ENCODE measurements around the gene KCNH3. TPM values are rescaled to one million over a fixed set of nuclear protein-coding genes. Genes with fewer than 3 reads are reported as not detected.

The KCNH3 gene
- total and polyA plus RNA-seq, 10 of the 15 experiments (the other 5 are each of a cell fraction or from before 2014, with no cell fraction given): 0.03 to 0.45 (median 0.08) TPM; not detected in 5

GRCh38 chr12:49543914-49544815 lies 5.3 kb downstream of the KCNH3 start:
- Histone ChIP-seq H3K4me3 (no peak overlapping the region), H2AFZ (ENCODE audit: control insufficient read depth, low read depth, low read length) (no peak overlapping the region), H3K27ac (ENCODE audit: control insufficient read depth, insufficient read depth) (no peak overlapping the region), H3K36me3 (ENCODE audit: control insufficient read depth in 2 of 2, insufficient read depth in 2 of 2, low read length in 1 of 2) (no peaks in the 10 kb centered on the region), H3K9me3 (replicated peaks; ENCODE audit: control insufficient read depth, insufficient read depth, low read length) (no peaks in the 10 kb centered on the region), H3K79me2 (ENCODE audit: control insufficient read depth, insufficient read depth, low read length) (no peaks in the 10 kb centered on the region), H3K4me1 (ENCODE audit: control insufficient read depth, insufficient read depth, low read length) (peaks cover 5% of the 10 kb centered on the region), H3K4me2 (ENCODE audit: control insufficient read depth, insufficient read depth) (no peak overlapping the region), H3K9ac (ENCODE audit: control insufficient read depth, insufficient read depth, low read length) (no peak overlapping the region), H4K20me1 (ENCODE audit: control insufficient read depth, insufficient read depth) (no peaks in the 10 kb centered on the region; the same call in 1 of the 2 replicates), H3K27me3 (replicated peaks in 1 of 2; ENCODE audit: control insufficient read depth in 2 of 2, insufficient read depth in 2 of 2, low read length in 1 of 2) (peaks cover 2 to 21% of the 10 kb centered on the region in 2 experiments)
- in situ Hi-C loops (cut with MboI): no loop called here
- POLR2A ChIA-PET: no interaction called here
- DNase-seq (ENCODE audit: low read depth, low spot score) (no peak), FAIRE-seq (no peak), ATAC-seq (no peak; the same call in 2 of the 3 replicates)
- BruUV-seq (replicated peaks): no TSS peak
- intact Hi-C loops (cut with micrococcal nuclease; ENCODE audit: unreplicated experiment): no loop called here
- peak; percentile 9 for TF ChIP-seq USF1 (IDR thresholded peaks at IDR 0.05; ENCODE audit: borderline replicate concordance, extremely low read length, insufficient read depth, low read depth, low read length)
- TF ChIP-seq JUNB (IDR thresholded peaks at IDR 0.05): no peak
- SMC1A ChIA-PET (ENCODE audit: uncharacterized antibody, unreplicated experiment): no interaction called here
- RAD21 ChIA-PET (ENCODE audit: unreplicated experiment): interaction anchor here (1.4 kb wide), 1 partner anchor 186 kb away, joined by 10 read pairs; no protein-coding TSS in a partner anchor
- CTCF ChIA-PET: interaction anchor here (1.7 to 3.0 kb wide), 2 partner anchors 10 to 185 kb away, joined by 6 to 7 read pairs; no protein-coding TSS in a partner anchor
- WGBS (ENCODE audit: insufficient coverage, insufficient replicate concordance, low lambda C conversion rate, missing lambda C conversion rate): 57% methylated on average over 35 of the region's 39 CpGs

- intact Hi-C loops (cut with micrococcal nuclease; ENCODE audit: unreplicated experiment): no loop called here
- Histone ChIP-seq H3K27ac (ENCODE audit: control insufficient read depth, insufficient read depth) (no peak overlapping the region), H3K36me3 (ENCODE audit: control insufficient read depth in 2 of 2, insufficient read depth in 2 of 2, low read length in 1 of 2) (no peaks in the 10 kb centered on the region), H3K27me3 (replicated peaks in 1 of 2; ENCODE audit: control insufficient read depth in 2 of 2, insufficient read depth in 2 of 2, low read length in 1 of 2) (peaks cover 0 to 11% of the 10 kb centered on the region in 2 experiments; a peak in 3 of 4 replicates), H3K4me1 (ENCODE audit: control insufficient read depth, insufficient read depth, low read length) (no peaks in the 10 kb centered on the region; the same call in 1 of the 2 replicates), H3K9ac (ENCODE audit: control insufficient read depth, insufficient read depth, low read length) (no peak overlapping the region), H2AFZ (ENCODE audit: control insufficient read depth, low read depth, low read length) (no peak overlapping the region), H3K4me2 (ENCODE audit: control insufficient read depth, insufficient read depth) (no peak overlapping the region), H3K9me3 (replicated peaks; ENCODE audit: control insufficient read depth, insufficient read depth, low read length) (no peaks in the 10 kb centered on the region), H3K79me2 (ENCODE audit: control insufficient read depth, insufficient read depth, low read length) (no peaks in the 10 kb centered on the region), H3K4me3 (no peak overlapping the region), H4K20me1 (ENCODE audit: control insufficient read depth, insufficient read depth) (no peaks in the 10 kb centered on the region)
- ChIA-PET SMC1A (ENCODE audit: uncharacterized antibody, unreplicated experiment) (interaction anchor here (0.6 kb wide), 1 partner anchor 31 kb away, joined by 3 read pairs; no protein-coding TSS in a partner anchor), RAD21 (ENCODE audit: unreplicated experiment) (interaction anchor here (1.4 kb wide), 1 partner anchor 188 kb away, joined by 10 read pairs; no protein-coding TSS in a partner anchor), CTCF (no interaction called here), POLR2A (interaction anchor here (0.6 kb wide), 1 partner anchor 22 kb away, joined by 4 read pairs; no protein-coding TSS in a partner anchor)
- in situ Hi-C loops (cut with MboI): no loop called here
- DNase-seq (ENCODE audit: low read depth, low spot score): no peak
- no peak for ATAC-seq
- WGBS (ENCODE audit: insufficient coverage, insufficient replicate concordance, low lambda C conversion rate, missing lambda C conversion rate): 8% methylated on average over 3 of the region's 4 CpGs
- no peak for FAIRE-seq
- no TSS peak for BruUV-seq (replicated peaks)
- TF ChIP-seq GABPA (IDR thresholded peaks at IDR 0.05; ENCODE audit: low read depth): no peak
- no peak for TF ChIP-seq MEF2A (IDR thresholded peaks at IDR 0.05; ENCODE audit: insufficient read depth, low read depth, low read length)
- TF ChIP-seq RUNX3 (IDR thresholded peaks at IDR 0.05; ENCODE audit: low read length): no peak
- no peak for TF ChIP-seq REST (IDR thresholded peaks at IDR 0.05; ENCODE audit: low read depth, low read length)
- no peak for TF ChIP-seq SIX5 (IDR thresholded peaks at IDR 0.05; ENCODE audit: low read depth, low read length, severe bottlenecking)
- TF ChIP-seq ZNF24 (IDR thresholded peaks at IDR 0.05): no peak
- TF ChIP-seq SUZ12 (IDR thresholded peaks at IDR 0.05; ENCODE audit: unreplicated experiment): no peak
These were observed 7.0 kb downstream of the KCNH3 start for GRCh38 chr12:49545815-49546214.
